ENCODE data around the gene UBE2G2.

Gene UBE2G2

GRCh38 chr21:44815852-44816628 is 14.4 kb upstream of the UBE2G2 start:
- ChIA-PET CTCF (interaction anchor here (0.8 to 2.7 kb wide), 5 partner anchors 14 to 321 kb away, joined by 3 to 14 read pairs (median 5); partner anchors contain the start of gene UBE2G2), POLR2A (no interaction called here)
- DNase-seq (ENCODE audit: low read depth, low spot score): no peak
- no peak for TF ChIP-seq CTCF (IDR thresholded peaks at IDR 0.05; ENCODE audit: insufficient read depth, low read length, missing control alignments)
- H3K4me3 ChIP-seq (ENCODE audit: low read depth, low read length): no peak overlapping the region

- no peak for TF ChIP-seq CTCF (IDR thresholded peaks at IDR 0.05; ENCODE audit: insufficient read depth, low read length, missing control alignments)
- ChIA-PET CTCF (interaction anchor here (0.8 to 2.7 kb wide), 5 partner anchors 13 to 322 kb away, joined by 3 to 14 read pairs (median 5); partner anchors contain the start of gene UBE2G2), POLR2A (no interaction called here)
- H3K4me3 ChIP-seq (ENCODE audit: low read depth, low read length): no peak overlapping the region
- no peak for DNase-seq (ENCODE audit: low read depth, low spot score)
These were observed 13.6 kb upstream of the UBE2G2 start for GRCh38 chr21:44815225-44815624.

GRCh38 chr21:44814498-44815023 is 12.9 kb upstream of the UBE2G2 start:
- ChIA-PET CTCF (interaction anchor here (2.2 to 2.7 kb wide), 3 partner anchors 12 to 21 kb away, joined by 5 to 14 read pairs (median 13); partner anchors contain the start of gene UBE2G2), POLR2A (no interaction called here)
- TF ChIP-seq CTCF (IDR thresholded peaks at IDR 0.05; ENCODE audit: insufficient read depth, low read length, missing control alignments): no peak
- DNase-seq (ENCODE audit: low read depth, low spot score): no peak
- no peak overlapping the region for H3K4me3 ChIP-seq (ENCODE audit: low read depth, low read length)

GRCh38 chr21:44813727-44814126 is 12.1 kb upstream of the UBE2G2 start:
- H3K4me3 ChIP-seq (ENCODE audit: low read depth, low read length): no peak overlapping the region
- TF ChIP-seq CTCF (IDR thresholded peaks at IDR 0.05; ENCODE audit: insufficient read depth, low read length, missing control alignments): no peak
- ChIA-PET POLR2A (no interaction called here), CTCF (interaction anchor here (2.2 kb wide), 1 partner anchor 14 kb away, joined by 7 read pairs; no protein-coding TSS in a partner anchor)
- DNase-seq (ENCODE audit: low read depth, low spot score): no peak

- POLR2A ChIA-PET: no interaction called here
- no peak for TF ChIP-seq CTCF (IDR thresholded peaks at IDR 0.05; ENCODE audit: insufficient read depth, low read length, missing control alignments)
- DNase-seq (ENCODE audit: low read depth, low spot score): no peak
These were observed 11.5 kb upstream of the UBE2G2 start for GRCh38 chr21:44813149-44813548.

GRCh38 chr21:44812640-44813039 is 11.0 kb upstream of the UBE2G2 start:
- ChIA-PET CTCF (interaction anchor here (1.1 to 2.2 kb wide), 2 partner anchors 13 to 20 kb away, joined by 3 to 7 read pairs; no protein-coding TSS in a partner anchor), POLR2A (no interaction called here)
- no peak for DNase-seq (ENCODE audit: low read depth, low spot score)
- no peak overlapping the region for H3K4me3 ChIP-seq (ENCODE audit: low read depth, low read length)
- no peak for TF ChIP-seq CTCF (IDR thresholded peaks at IDR 0.05; ENCODE audit: insufficient read depth, low read length, missing control alignments)

More at GRCh38 chr21:44813149-44813548, 11.5 kb upstream of the UBE2G2 start:
- CTCF ChIA-PET: interaction anchor here (1.1 to 2.2 kb wide), 2 partner anchors 13 to 20 kb away, joined by 3 to 7 read pairs; no protein-coding TSS in a partner anchor
- no peak overlapping the region for H3K4me3 ChIP-seq (ENCODE audit: low read depth, low read length)

All from AG04449 (cell line).